Progenitor cell of endocrine pancreas (in vitro differentiated cells): ENCODE measurements around the gene TET2. TPM values are rescaled to one million over a fixed set of nuclear protein-coding genes. Genes with fewer than 3 reads are reported as not detected.

Experiments used
- DNase-seq: peaks from one replicate; pipeline ENCODE4 v3.0.0; 2021; ENCODE audit warnings: low spot score; ENCODE audit not compliant: unreplicated experiment
- H3K27ac Mint-ChIP-seq: 2 replicates; pipeline ENCODE4 v1.8.0; 2021; ENCODE audit warnings: mild to moderate bottlenecking, moderate library complexity, mixed read lengths
- H3K27me3 Mint-ChIP-seq: 2 replicates; pipeline ENCODE4 v1.8.0; 2021; ENCODE audit warnings: mixed read lengths
- H3K36me3 Mint-ChIP-seq: 2 replicates; pipeline ENCODE4 v1.8.0; 2022; ENCODE audit warnings: mixed read lengths; ENCODE audit not compliant: insufficient read depth
- H3K4me1 Mint-ChIP-seq: 2 replicates; pipeline ENCODE4 v1.8.0; 2021; ENCODE audit warnings: low read depth, mixed read lengths
- H3K4me3 Mint-ChIP-seq: 2 replicates; pipeline ENCODE4 v1.8.0; 2021; ENCODE audit warnings: low read depth, mild to moderate bottlenecking, moderate library complexity, mixed read lengths
- H3K9me3 Mint-ChIP-seq: 2 replicates; pipeline ENCODE4 v1.8.0; 2021; ENCODE audit warnings: low read depth, mixed read lengths
- total RNA-seq: library from RNA; stranded (reverse); gene quantifications from 2 replicates; pipeline ENCODE4 v1.2.1, GENCODE V29; 2021
- TF ChIP-seq, protein P1 (sequence below): fragments of 200-600 bp; sonication (generic); IDR thresholded peaks from one replicate; pipeline ENCODE4 v1.5.0; 2021; ENCODE audit warnings: antibody characterized with exemption, mild to moderate bottlenecking; ENCODE audit not compliant: unreplicated experiment

Gene TET2
- total RNA-seq, 1 donor from 2014 or later, result 37.2 TPM

DNA sequence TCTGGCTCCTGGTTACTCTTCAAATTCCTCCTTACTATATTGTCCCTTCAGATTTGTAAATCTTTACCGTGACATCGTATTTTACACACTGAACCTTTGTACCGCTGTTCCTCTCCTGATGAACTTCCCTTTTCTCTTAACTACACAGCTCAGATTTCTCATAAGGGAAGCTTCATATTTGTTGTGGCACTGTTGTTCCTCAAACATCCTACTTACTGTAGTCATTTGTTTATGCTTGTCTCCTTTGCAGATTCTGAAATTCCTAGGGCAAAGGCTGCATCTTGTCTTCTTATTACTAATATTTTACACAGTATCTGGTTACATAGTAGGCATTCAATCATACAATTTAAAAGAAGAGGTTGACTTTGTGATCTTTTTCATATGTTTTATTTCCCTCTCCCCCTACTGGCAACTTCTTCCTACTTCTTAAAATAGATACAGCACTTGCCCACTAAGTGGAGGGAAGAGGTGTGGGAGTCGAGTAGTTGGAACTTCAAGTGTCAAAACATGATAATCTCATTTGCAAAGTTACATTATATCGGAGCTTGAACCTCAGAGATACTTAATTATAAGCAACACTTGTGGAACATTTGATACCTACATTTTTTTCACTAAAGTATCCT, 50.0 kb downstream of the TET2 start:
- TF ChIP-seq, protein P1, sequence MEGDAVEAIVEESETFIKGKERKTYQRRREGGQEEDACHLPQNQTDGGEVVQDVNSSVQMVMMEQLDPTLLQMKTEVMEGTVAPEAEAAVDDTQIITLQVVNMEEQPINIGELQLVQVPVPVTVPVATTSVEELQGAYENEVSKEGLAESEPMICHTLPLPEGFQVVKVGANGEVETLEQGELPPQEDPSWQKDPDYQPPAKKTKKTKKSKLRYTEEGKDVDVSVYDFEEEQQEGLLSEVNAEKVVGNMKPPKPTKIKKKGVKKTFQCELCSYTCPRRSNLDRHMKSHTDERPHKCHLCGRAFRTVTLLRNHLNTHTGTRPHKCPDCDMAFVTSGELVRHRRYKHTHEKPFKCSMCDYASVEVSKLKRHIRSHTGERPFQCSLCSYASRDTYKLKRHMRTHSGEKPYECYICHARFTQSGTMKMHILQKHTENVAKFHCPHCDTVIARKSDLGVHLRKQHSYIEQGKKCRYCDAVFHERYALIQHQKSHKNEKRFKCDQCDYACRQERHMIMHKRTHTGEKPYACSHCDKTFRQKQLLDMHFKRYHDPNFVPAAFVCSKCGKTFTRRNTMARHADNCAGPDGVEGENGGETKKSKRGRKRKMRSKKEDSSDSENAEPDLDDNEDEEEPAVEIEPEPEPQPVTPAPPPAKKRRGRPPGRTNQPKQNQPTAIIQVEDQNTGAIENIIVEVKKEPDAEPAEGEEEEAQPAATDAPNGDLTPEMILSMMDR, result peak; percentile 16
- Mint-ChIP-seq H3K36me3 (peaks cover 11% of the 10 kb centered on the region), H3K27me3 (no peaks in the 10 kb centered on the region), H3K9me3 (no peaks in the 10 kb centered on the region), H3K4me3 (no peak overlapping the region), H3K4me1 (peaks cover 11% of the 10 kb centered on the region), H3K27ac (no peak overlapping the region)
- no peak for DNase-seq

DNA sequence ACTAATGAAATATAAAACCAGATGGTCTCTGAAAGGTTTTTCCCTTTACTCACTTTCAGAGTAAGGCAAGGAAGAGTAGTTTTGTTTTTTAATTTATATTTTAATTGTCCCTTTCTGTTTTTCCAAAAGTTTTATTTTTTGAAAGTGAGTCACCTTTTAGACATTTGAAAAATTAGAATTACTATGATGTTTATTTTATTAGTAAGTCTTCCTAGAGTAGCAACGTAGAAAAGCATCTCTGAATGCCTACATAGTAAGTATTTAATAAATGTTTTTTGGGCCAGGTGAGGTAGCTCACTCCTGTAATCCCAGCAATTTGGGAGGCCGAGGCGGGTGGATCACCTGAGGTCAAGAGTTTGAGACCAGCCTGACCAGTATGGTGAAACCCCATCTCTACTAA, 51.1 kb downstream of the TET2 start:
- TF ChIP-seq, protein P1, result no peak
- Mint-ChIP-seq H3K36me3 (peaks cover 11% of the 10 kb centered on the region), H3K9me3 (no peaks in the 10 kb centered on the region), H3K4me3 (no peak overlapping the region), H3K4me1 (peaks cover 5% of the 10 kb centered on the region), H3K27me3 (no peaks in the 10 kb centered on the region), H3K27ac (no peak overlapping the region)
- DNase-seq, result no peak

DNA sequence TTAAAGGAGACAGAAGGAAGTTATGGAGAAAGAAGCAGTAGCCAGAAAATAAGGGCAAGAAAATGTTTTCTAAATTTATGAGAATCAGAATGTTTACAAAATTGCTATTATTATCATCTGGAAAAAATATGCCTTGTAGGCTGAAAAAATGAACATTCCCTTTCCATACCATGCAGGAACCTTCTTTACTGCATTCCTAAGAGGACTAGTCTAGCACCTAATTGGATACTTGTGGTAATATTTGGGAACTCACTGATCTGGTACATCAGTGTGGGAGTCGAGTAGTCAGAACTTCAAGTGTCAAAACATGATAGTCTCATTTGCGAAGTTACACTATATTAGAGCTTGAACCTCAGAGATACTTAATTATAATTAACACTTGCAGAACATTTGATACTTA, 51.9 kb downstream of the TET2 start:
- no peak for DNase-seq
- Mint-ChIP-seq H3K27ac (no peak overlapping the region), H3K9me3 (no peaks in the 10 kb centered on the region), H3K36me3 (peaks cover 8% of the 10 kb centered on the region), H3K4me3 (no peak overlapping the region), H3K27me3 (no peaks in the 10 kb centered on the region), H3K4me1 (no peaks in the 10 kb centered on the region)
- TF ChIP-seq, protein P1, result no peak

DNA sequence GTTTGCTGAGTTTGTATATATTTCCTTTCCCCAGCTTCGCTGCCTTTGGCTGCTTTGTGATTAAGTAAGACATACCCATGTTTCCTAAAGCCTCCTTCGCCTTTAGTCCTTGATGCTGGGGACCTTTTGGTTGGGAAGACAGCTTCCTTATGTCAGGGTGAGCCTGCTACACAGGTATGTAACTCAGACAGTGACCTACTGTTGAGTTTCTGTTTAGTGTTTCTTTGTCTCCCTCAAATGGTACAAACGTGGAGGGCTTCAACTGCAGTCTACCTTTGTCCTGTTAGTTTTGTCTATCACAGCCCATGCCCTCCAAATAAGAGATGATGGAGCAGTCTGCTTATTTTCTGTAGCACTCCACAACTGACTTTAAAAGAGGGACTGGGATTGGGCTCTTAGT, 59.5 kb downstream of the TET2 start:
- no peak overlapping the region for H3K4me3 Mint-ChIP-seq
- DNase-seq, result no peak
- no peaks in the 10 kb centered on the region for H3K36me3 Mint-ChIP-seq
- H3K27me3 Mint-ChIP-seq, result no peaks in the 10 kb centered on the region
- no peaks in the 10 kb centered on the region for H3K9me3 Mint-ChIP-seq
- no peak overlapping the region for H3K27ac Mint-ChIP-seq
- TF ChIP-seq, protein P1, result no peak
- H3K4me1 Mint-ChIP-seq, result peaks cover 7% of the 10 kb centered on the region

DNA sequence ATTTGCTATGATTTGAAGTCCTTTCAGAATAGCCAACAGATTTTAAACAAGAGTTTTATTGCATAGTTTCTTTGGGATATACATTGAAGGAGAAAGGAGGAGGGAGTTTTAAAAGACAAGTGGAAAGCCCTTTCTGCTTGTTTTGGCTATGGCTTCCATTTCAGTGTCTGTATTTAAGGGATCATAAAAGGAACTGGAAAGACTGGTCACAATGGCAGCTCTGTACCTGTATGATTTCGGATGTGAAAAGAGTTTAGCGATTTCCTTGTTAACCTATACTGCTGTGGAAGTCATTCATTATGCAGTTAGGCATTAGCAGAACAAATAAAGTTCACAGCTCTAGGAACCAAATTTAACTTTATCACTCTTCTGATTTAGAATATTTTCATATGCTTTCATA, 60.7 kb downstream of the TET2 start:
- TF ChIP-seq, protein P1, result no peak
- H3K4me1 Mint-ChIP-seq, result peaks cover 7% of the 10 kb centered on the region
- H3K9me3 Mint-ChIP-seq, result no peaks in the 10 kb centered on the region
- no peaks in the 10 kb centered on the region for H3K27me3 Mint-ChIP-seq
- H3K27ac Mint-ChIP-seq, result no peak overlapping the region
- no peak overlapping the region for H3K4me3 Mint-ChIP-seq
- DNase-seq, result no peak
- no peaks in the 10 kb centered on the region for H3K36me3 Mint-ChIP-seq
